ENCODE data around the gene TMEM253.

Gene TMEM253

DNA sequence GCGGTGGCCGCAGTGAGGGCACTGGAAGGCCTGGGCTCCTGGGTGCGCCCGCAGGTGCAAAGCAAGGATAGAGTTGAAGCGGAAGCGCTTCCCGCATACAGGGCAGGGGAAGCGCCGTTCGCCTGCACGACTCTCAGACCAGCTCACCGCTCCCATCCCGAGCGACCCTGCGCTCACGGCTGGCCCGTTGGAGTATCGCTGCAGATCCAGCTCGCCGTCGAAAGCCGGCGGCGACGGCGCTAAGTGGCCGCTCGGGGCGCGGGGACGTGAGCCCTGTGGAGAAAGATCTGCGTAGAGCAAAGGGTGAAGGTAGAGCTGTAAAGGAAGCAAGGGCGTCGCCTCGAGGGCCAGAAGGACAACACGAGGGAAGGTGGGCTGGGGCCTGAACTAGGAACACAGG, 7.8 kb upstream of the TMEM253 start:
- no peaks in the 10 kb centered on the region for H3K9me3 ChIP-seq (ENCODE audit: low read length)
- H3K4me3 ChIP-seq (ENCODE audit: low read depth in 1 of 2, low read length in 2 of 2) = no peak overlapping the region
- H3K36me3 ChIP-seq (ENCODE audit: insufficient read depth, low read length) = peaks cover 33% of the 10 kb centered on the region
- peaks cover 23% of the 10 kb centered on the region for H3K4me1 ChIP-seq (ENCODE audit: insufficient read depth, low read length)
- H3K9ac ChIP-seq (ENCODE audit: low read length) = no peak overlapping the region
- H3K27me3 ChIP-seq (ENCODE audit: control insufficient read depth in 1 of 2, insufficient read depth in 2 of 2, low read length in 2 of 2) = no peaks in the 10 kb centered on the region
- no peak overlapping the region for H3K27ac ChIP-seq (ENCODE audit: low read depth, low read length)

DNA sequence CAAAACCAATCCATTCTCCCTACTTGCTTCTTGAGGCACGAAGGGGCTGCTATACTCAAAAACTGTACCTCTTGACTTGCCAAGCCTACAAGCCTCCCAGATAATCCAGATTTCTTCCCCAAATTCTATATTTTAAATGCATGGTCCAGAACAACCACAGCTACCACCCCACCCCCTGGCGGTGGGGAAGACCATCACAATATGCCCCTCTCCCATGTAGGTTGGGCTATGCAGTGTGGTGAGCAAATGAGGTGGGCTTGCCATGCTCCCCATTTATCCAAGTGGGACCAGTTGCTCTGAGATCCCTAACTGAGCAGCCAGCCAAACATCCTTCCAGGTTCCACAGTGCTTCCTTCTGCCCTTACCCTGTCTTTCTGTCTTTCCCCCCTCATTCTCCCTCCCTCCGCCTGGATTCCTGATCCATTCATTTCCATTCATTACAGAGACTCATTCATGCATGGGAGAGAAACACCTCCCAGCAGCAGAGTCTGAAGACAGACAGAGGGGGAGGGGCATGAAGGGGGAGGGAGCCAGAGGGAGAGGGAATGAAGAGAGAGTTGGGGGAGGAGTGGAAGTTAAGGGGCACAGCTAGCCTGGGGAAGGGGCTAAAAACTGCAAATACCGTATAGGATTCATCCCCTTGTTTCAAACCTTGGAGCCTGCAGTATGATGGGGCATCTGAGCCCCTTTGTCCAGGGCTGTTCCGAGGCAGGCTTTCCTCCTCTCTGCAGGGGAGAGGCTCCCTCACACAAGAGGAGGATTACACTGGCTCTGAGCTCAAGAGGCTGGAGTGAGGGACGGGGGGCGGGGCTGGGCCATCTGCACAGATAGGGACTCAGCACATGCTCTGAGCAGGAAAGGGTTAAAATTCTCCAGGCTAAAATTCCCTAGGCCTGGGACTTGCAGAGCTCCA, 6.8 kb upstream of the TMEM253 start:
- Histone ChIP-seq H3K27ac (ENCODE audit: low read depth, low read length) (peak overlapping the region; percentile 42), H3K4me1 (ENCODE audit: insufficient read depth, low read length) (peaks cover 25% of the 10 kb centered on the region), H3K9ac (ENCODE audit: low read length) (no peak overlapping the region), H3K9me3 (ENCODE audit: low read length) (no peaks in the 10 kb centered on the region), H3K4me3 (ENCODE audit: low read depth in 1 of 2, low read length in 2 of 2) (no peak overlapping the region), H3K27me3 (ENCODE audit: control insufficient read depth in 1 of 2, insufficient read depth in 2 of 2, low read length in 2 of 2) (no peaks in the 10 kb centered on the region), H3K36me3 (ENCODE audit: insufficient read depth, low read length) (peaks cover 26% of the 10 kb centered on the region)

DNA sequence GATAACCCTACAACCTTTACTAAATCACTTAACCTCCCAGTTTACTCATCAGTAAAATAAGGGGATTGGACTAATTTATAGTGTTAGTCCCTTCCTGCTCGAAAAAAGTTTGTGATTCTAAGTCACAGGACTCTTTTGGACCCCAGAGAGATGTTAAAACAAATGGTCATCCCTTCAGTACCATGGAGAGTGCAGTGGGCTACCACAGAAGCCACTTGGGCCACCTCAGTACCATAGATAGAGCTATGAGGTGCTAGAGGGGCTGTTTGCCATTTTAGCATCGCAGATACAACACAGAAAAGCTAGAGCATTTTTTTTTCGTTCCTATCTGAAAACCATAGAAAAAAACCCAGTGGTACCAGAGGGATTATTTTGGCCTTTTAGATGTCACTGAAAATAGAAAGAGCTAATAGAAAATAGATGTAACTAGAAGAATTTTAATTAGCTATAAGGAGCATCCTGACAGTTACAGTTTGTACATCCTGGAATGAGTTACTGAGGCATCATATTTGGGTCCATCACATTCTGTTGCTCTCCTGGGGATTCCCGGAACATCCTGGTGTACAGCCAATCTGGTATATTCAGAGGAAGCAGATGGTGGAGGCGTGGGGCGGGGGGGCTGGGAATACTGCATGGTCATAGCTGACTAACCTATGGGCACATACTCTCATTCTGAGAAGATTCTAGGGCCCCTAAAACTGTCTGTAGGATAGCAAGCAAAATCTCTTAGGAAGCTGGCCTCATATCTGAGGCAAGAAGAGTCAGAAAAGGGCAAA, 5.2 kb upstream of the TMEM253 start:
- Histone ChIP-seq H3K4me3 (ENCODE audit: low read depth in 1 of 2, low read length in 2 of 2) (no peak overlapping the region), H3K9ac (ENCODE audit: low read length) (no peak overlapping the region), H3K36me3 (ENCODE audit: insufficient read depth, low read length) (peaks cover 14% of the 10 kb centered on the region), H3K9me3 (ENCODE audit: low read length) (no peaks in the 10 kb centered on the region), H3K4me1 (ENCODE audit: insufficient read depth, low read length) (peaks cover 36% of the 10 kb centered on the region), H3K27ac (ENCODE audit: low read depth, low read length) (no peak overlapping the region), H3K27me3 (ENCODE audit: control insufficient read depth in 1 of 2, insufficient read depth in 2 of 2, low read length in 2 of 2) (no peaks in the 10 kb centered on the region)

DNA sequence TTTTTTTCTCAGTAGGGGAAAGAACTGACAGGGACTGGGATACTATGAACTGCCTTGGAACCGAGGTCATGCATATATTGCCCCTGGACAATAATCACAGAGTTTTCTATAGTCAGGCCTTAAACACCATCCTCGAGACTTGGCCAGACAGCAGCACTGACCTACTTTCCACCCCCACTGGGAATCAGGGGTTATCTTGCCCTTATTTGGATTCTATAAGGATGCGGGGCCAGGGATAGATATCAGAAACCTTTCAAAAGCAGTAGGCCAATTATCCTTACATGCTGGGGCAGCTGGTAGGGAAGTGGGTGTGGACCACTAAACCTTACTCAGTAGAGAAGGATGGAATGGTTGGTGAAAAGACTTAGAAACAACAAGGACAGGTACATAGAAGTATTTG, 4.4 kb upstream of the TMEM253 start:
- peaks cover 36% of the 10 kb centered on the region for H3K4me1 ChIP-seq (ENCODE audit: insufficient read depth, low read length)
- no peaks in the 10 kb centered on the region for H3K9me3 ChIP-seq (ENCODE audit: low read length)
- H3K27me3 ChIP-seq (ENCODE audit: control insufficient read depth in 1 of 2, insufficient read depth in 2 of 2, low read length in 2 of 2) = no peaks in the 10 kb centered on the region
- no peak overlapping the region for H3K4me3 ChIP-seq (ENCODE audit: low read depth in 1 of 2, low read length in 2 of 2)
- H3K27ac ChIP-seq (ENCODE audit: low read depth, low read length) = peak overlapping the region; percentile 87
- no peak overlapping the region for H3K9ac ChIP-seq (ENCODE audit: low read length)
- peaks cover 9% of the 10 kb centered on the region for H3K36me3 ChIP-seq (ENCODE audit: insufficient read depth, low read length)

DNA sequence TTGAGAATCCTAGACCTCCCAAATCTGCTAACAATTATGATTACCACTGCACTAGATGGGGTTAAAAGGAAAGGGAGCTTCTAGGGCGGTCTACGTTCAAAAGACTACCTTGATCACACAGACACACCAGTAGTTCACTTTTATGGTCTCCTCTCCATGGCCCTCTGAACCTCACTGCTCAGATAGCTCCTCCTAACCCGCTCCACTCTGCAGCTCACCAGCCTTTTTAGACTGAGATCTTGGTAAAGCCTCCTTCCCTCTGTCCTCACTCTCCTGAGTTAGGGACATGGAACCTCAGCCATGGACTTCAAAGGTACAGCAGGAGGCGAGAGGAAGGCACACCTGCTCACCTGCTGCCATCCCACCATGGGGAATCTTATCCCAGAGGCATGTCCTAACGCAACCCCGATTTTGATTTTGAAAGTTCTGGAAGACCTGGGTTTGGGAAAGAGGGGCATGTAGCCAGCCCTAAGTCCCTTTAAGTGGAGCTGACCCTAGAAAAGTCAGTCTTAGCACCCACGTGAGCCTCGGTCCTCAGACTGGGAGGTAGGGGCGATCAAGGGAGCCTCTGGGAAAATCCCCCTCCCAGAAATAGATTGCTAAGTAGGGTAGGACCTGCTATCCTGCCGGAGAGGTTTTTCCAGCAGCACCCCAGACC, 3.8 kb upstream of the TMEM253 start:
- Histone ChIP-seq H3K27ac (ENCODE audit: low read depth, low read length) (peak overlapping the region; percentile 87), H3K36me3 (ENCODE audit: insufficient read depth, low read length) (peaks cover 6% of the 10 kb centered on the region), H3K9ac (ENCODE audit: low read length) (no peak overlapping the region), H3K9me3 (ENCODE audit: low read length) (no peaks in the 10 kb centered on the region), H3K27me3 (ENCODE audit: control insufficient read depth in 1 of 2, insufficient read depth in 2 of 2, low read length in 2 of 2) (no peaks in the 10 kb centered on the region), H3K4me3 (ENCODE audit: low read depth in 1 of 2, low read length in 2 of 2) (peak overlapping the region; percentile 18 to 42), H3K4me1 (ENCODE audit: insufficient read depth, low read length) (peaks cover 36% of the 10 kb centered on the region)

DNA sequence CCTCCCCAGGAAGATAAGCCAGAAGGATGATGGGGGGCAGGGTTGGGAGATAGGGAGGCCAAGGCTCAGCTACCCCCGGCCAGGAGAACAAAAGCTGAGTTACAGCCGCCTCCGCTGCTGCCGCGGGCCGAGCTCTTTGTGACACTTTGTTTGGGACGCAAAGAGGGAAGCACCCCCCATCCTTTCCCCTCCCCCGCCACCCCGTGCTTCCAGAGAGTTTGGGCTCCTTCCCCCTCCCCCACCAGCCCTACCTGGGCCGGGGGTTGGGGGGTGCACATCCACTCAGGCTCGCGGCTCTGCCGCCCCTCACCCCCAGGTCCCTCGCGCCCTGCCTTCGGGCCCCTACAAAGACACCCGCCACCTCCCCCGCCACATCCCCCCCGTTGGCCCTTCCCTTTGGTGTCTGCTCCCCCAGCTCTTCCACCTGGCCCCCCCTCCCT, 3.2 kb upstream of the TMEM253 start:
- H3K27ac ChIP-seq (ENCODE audit: low read depth, low read length) = peak overlapping the region; percentile 87
- H3K36me3 ChIP-seq (ENCODE audit: insufficient read depth, low read length) = peaks cover 6% of the 10 kb centered on the region
- peaks cover 36% of the 10 kb centered on the region for H3K4me1 ChIP-seq (ENCODE audit: insufficient read depth, low read length)
- H3K27me3 ChIP-seq (ENCODE audit: control insufficient read depth in 1 of 2, insufficient read depth in 2 of 2, low read length in 2 of 2) = no peaks in the 10 kb centered on the region
- H3K9ac ChIP-seq (ENCODE audit: low read length) = no peak overlapping the region
- H3K4me3 ChIP-seq (ENCODE audit: low read depth in 1 of 2, low read length in 2 of 2) = peak overlapping the region; percentile 18 to 42
- H3K9me3 ChIP-seq (ENCODE audit: low read length) = no peaks in the 10 kb centered on the region

DNA sequence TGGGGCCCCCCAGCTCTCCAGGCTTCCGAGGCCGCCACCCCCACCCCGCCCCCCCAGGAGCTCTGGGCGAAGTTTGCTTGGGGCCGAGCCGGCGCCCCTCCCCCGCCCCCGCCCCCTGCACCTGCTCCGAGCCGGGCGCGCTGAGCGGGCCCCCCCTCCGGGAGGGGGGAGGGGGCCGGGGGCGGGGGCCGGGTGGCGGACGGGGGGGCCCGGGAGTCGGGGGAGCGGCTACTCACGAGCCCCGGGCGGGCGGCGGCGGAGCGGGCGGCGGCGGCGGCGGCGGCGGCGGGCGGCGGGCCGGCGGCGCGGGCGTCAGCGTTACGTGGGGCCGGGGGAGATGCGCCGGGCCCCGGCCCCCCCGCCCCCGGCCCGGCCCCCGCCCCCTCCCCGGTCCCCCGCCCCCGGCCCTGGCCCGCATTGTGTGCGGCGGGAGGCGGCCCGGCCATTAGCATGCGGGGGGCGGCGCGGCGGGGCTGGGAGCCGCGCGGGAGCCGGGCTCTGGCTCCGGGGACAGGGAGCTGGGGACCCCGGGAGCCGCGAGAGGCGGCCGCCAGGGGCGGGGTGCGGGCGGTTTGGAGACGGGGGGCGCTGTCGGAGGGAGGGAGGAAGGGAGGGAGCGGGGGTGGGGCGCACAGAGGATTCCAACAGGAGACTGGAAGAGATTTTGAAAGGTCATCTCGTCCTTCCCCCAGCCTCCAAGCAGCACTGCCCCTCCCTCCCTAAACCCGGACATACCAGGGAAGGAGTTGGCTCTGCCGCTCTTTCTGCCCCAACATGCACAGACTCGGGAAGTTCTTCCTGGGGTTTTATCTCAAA, 2.6 kb upstream of the TMEM253 start, which contains the start of gene ZNF219:
TSS of gene ZNF219 (minus strand) at position 580 of the 816 bp plus-strand sequence. CDS start 5,064 bp downstream, outside the sequence.
- Histone ChIP-seq H3K36me3 (ENCODE audit: insufficient read depth, low read length) (peaks cover 2% of the 10 kb centered on the region), H3K9me3 (ENCODE audit: low read length) (no peaks in the 10 kb centered on the region), H3K9ac (ENCODE audit: low read length) (peak within 1 kb of the TSS; percentile 87), H3K4me3 (ENCODE audit: low read depth in 1 of 2, low read length in 2 of 2) (peak within 1 kb of the TSS; percentile 66 to 82), H3K4me1 (ENCODE audit: insufficient read depth, low read length) (peaks cover 42% of the 10 kb centered on the region), H3K27ac (ENCODE audit: low read depth, low read length) (peak within 1 kb of the TSS; percentile 96), H3K27me3 (ENCODE audit: control insufficient read depth in 1 of 2, insufficient read depth in 2 of 2, low read length in 2 of 2) (no peaks in the 10 kb centered on the region)

DNA sequence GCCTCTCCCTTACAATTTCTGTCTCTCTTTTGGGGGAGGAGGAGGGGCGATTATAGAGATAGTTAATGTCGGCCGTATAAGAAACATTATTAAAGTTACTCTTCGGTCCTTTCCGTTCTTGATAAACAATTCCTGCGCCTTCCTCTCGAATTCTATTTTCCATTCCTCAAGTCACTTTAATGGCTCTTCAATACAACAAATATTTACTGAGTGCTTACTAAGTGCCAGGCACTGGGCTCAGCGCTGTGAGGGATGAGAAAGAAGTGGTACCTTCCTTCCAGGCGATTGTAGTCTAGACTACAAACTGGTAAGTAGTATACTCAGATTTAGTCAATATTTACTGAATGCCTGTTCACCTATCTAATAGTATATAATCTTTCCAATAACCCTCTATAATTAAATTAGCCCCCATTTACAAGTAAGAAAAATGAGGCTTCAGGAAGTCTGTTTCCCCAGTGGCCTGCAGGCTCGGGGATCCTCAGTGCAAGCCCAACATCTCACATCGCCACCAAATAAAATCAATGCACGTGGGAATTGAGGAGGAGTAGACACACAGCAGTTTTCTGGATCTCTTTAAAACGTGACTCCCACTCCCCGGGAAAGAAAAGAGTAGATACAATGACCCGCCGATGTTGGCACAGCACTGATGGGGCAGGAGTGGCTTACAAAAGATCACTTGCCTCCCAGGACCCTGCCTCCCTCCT, 1.8 kb upstream of the TMEM253 start:
- H3K36me3 ChIP-seq (ENCODE audit: insufficient read depth, low read length) = no peaks in the 10 kb centered on the region

DNA sequence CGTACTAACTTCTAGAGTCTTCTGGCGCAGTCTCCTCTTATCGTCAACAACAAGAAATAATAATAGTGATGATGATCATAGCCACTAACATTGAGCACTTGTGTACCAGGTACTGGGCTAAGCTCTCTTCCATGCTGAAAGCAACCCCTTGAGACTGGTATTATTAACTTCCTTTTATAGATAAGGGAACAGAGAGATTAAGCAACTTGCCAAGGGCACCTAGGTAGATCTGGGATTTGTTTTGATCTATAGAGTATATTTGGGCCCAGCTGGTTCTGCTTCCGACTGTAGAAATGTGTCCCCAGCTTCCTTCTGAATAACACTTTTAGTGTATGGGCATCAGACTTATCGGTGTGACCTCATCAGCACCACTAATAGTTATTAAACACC, 1.3 kb upstream of the TMEM253 start:
- no peaks in the 10 kb centered on the region for H3K27me3 ChIP-seq (ENCODE audit: control insufficient read depth in 1 of 2, insufficient read depth in 2 of 2, low read length in 2 of 2)
- no peaks in the 10 kb centered on the region for H3K9me3 ChIP-seq (ENCODE audit: low read length)
- peak overlapping the region in 1 of 2 donors; percentile 82 for H3K4me3 ChIP-seq (ENCODE audit: low read depth in 1 of 2, low read length in 2 of 2)
- peak overlapping the region; percentile 96 for H3K27ac ChIP-seq (ENCODE audit: low read depth, low read length)
- peak overlapping the region; percentile 87 for H3K9ac ChIP-seq (ENCODE audit: low read length)
- no peaks in the 10 kb centered on the region for H3K36me3 ChIP-seq (ENCODE audit: insufficient read depth, low read length)
- peaks cover 38% of the 10 kb centered on the region for H3K4me1 ChIP-seq (ENCODE audit: insufficient read depth, low read length)

More for the DNA sequence above, 1.8 kb upstream of the TMEM253 start:
- peak overlapping the region; percentile 66 to 82 for H3K4me3 ChIP-seq (ENCODE audit: low read depth in 1 of 2, low read length in 2 of 2)
- no peaks in the 10 kb centered on the region for H3K27me3 ChIP-seq (ENCODE audit: control insufficient read depth in 1 of 2, insufficient read depth in 2 of 2, low read length in 2 of 2)
- peaks cover 40% of the 10 kb centered on the region for H3K4me1 ChIP-seq (ENCODE audit: insufficient read depth, low read length)
- H3K9ac ChIP-seq (ENCODE audit: low read length) = peak overlapping the region; percentile 87
- H3K9me3 ChIP-seq (ENCODE audit: low read length) = no peaks in the 10 kb centered on the region
- H3K27ac ChIP-seq (ENCODE audit: low read depth, low read length) = peak overlapping the region; percentile 96

DNA sequence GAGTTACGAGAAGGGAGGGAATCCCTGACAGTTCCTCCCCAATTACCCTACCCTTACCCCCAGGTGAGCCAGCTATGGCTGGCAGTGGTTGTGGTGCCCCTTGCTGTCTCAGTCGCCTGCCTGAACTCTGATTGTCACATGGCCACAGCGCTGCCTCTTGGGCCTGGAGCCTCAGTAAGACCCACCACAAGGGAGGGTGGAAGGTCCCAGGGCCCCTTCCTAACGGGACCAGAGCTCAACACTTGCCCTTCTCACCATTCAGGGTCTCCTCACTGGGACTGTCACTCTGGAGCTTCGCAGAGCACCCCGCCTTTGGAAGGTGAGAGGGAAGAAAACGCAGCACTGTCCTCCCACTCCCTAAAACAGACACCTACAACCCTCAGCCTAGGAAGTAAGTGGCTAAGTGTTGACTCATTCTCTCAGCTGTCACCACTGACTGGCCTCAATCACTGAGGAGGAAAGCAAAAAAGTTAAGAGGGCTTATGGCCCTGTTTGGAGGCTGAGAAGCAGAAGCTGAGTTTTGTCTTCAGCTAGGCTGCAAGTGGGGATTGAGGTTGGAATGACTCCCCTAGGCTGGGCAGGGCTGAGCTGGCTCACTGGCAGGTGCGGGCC, 1.0 kb downstream of the TMEM253 start:
- H3K9ac ChIP-seq (ENCODE audit: low read length) = no peak overlapping the region
- peaks cover 43% of the 10 kb centered on the region for H3K4me1 ChIP-seq (ENCODE audit: insufficient read depth, low read length)
- no peaks in the 10 kb centered on the region for H3K27me3 ChIP-seq (ENCODE audit: control insufficient read depth in 1 of 2, insufficient read depth in 2 of 2, low read length in 2 of 2)
- no peak overlapping the region for H3K4me3 ChIP-seq (ENCODE audit: low read depth in 1 of 2, low read length in 2 of 2)
- H3K36me3 ChIP-seq (ENCODE audit: insufficient read depth, low read length) = no peaks in the 10 kb centered on the region
- no peaks in the 10 kb centered on the region for H3K9me3 ChIP-seq (ENCODE audit: low read length)
- H3K27ac ChIP-seq (ENCODE audit: low read depth, low read length) = no peak overlapping the region
